Large intestine (tissue), 3 donors: ENCODE results near the gene SPECC1L. TPM values are rescaled to one million over a fixed set of nuclear protein-coding genes. Genes with fewer than 3 reads are reported as not detected.
"Not testable (repeated sequence)": the region's sequence is repeated elsewhere in the genome, so short reads cannot be mapped to it uniquely, and the experiment has no call there.

ENCODE experiments used
- DNase-seq, 2 donors: peaks; one replicate each; pipeline versions ENCODE4 v3.0.0 to v3.0.0-alpha.2; 2013
- H3K27ac ChIP-seq: one replicate; pipeline ENCODE4 v1.5.1; 2013; ENCODE audit warnings: low read length
- H3K27me3 ChIP-seq: 2 replicates; pipeline ENCODE4 v1.6.1; 2013; ENCODE audit warnings: low read length; ENCODE audit not compliant: control insufficient read depth, insufficient read depth
- H3K36me3 ChIP-seq: 2 replicates; pipeline ENCODE4 v1.6.1; 2013; ENCODE audit warnings: low read length; ENCODE audit not compliant: control insufficient read depth, insufficient read depth
- H3K4me1 ChIP-seq: one replicate; pipeline ENCODE4 v1.6.1; 2013; ENCODE audit warnings: low read length; ENCODE audit not compliant: control insufficient read depth, insufficient read depth
- H3K4me3 ChIP-seq: one replicate; pipeline ENCODE4 v1.5.1; 2013; ENCODE audit warnings: low read length
- H3K9me3 ChIP-seq: one replicate; pipeline ENCODE4 v1.6.1; 2013; ENCODE audit warnings: mild to moderate bottlenecking, low read depth, low read length, moderate library complexity; ENCODE audit not compliant: control insufficient read depth
- WGBS: methylation state at CpG from one replicate; pipeline ENCODE4 v1.1.5; 2013; ENCODE audit warnings: low lambda C conversion rate; ENCODE audit not compliant: insufficient coverage; 5-methylcytosine and 5-hydroxymethylcytosine counted together
- polyA plus RNA-seq: library from polyadenylated mRNA; unstranded; fragments of 120-200 nt; gene quantifications from one replicate; pipeline ENCODE4 v1.2.1, GENCODE V29; 2013

Gene SPECC1L
- polyA plus RNA-seq, 1 donor = 28.9 TPM

- not testable (repeated sequence) for H3K4me3 ChIP-seq, H3K36me3 ChIP-seq, H3K9me3 ChIP-seq, H3K27me3 ChIP-seq
- WGBS = no CpG with 5 or more reads among the region's 18 CpGs
- DNase-seq = peak in 1 of 2 donors; percentile 15
- Histone ChIP-seq H3K27ac (peak overlapping the region; percentile 36), H3K4me1 (peaks cover 20% of the 10 kb centered on the region)
These were observed 24.8 kb upstream of the SPECC1L start for GRCh38 chr22:24245584-24246561.

GRCh38 chr22:24247011-24247507 lies 23.6 kb upstream of the SPECC1L start:
- no peak for DNase-seq
- WGBS = no CpG with 5 or more reads among the region's 6 CpGs
- Histone ChIP-seq H3K9me3 (no peaks in the 10 kb centered on the region), H3K4me3 (no peak overlapping the region), H3K36me3 (no peaks in the 10 kb centered on the region), H3K27ac (peak overlapping the region; percentile 44), H3K4me1 (peaks cover 20% of the 10 kb centered on the region), H3K27me3 (no peaks in the 10 kb centered on the region)

- no peak overlapping the region for H3K4me3 ChIP-seq
- H3K9me3 ChIP-seq = no peaks in the 10 kb centered on the region
- peak; percentile 68 to 76 for DNase-seq
- peaks cover 20% of the 10 kb centered on the region for H3K4me1 ChIP-seq
- H3K36me3 ChIP-seq = no peaks in the 10 kb centered on the region
- no peaks in the 10 kb centered on the region for H3K27me3 ChIP-seq
- WGBS = no CpG with 5 or more reads among the region's 23 CpGs
- H3K27ac ChIP-seq = peak overlapping the region; percentile 44
These were observed 22.9 kb upstream of the SPECC1L start for GRCh38 chr22:24247564-24248344.

GRCh38 chr22:24248611-24249010 lies 22.0 kb upstream of the SPECC1L start:
- not testable (repeated sequence) for H3K4me3 ChIP-seq, H3K9me3 ChIP-seq, H3K27ac ChIP-seq, DNase-seq, H3K27me3 ChIP-seq, H3K36me3 ChIP-seq
- WGBS = no CpG with 5 or more reads among the region's 15 CpGs
- H3K4me1 ChIP-seq = peaks cover 17% of the 10 kb centered on the region

GRCh38 chr22:24249413-24249812 lies 21.2 kb upstream of the SPECC1L start:
- not testable (repeated sequence) for DNase-seq, H3K36me3 ChIP-seq, H3K27ac ChIP-seq, H3K4me3 ChIP-seq, H3K9me3 ChIP-seq, H3K27me3 ChIP-seq
- no CpG with 5 or more reads among the region's 8 CpGs for WGBS
- peaks cover 15% of the 10 kb centered on the region for H3K4me1 ChIP-seq

- not testable (repeated sequence) for H3K27me3 ChIP-seq, H3K27ac ChIP-seq, H3K9me3 ChIP-seq, H3K4me1 ChIP-seq, DNase-seq, H3K36me3 ChIP-seq, H3K4me3 ChIP-seq
- WGBS = no CpG with 5 or more reads among the region's 28 CpGs
These were observed 19.3 kb upstream of the SPECC1L start for GRCh38 chr22:24251286-24251685.

- not testable (repeated sequence) for H3K27ac ChIP-seq, H3K4me1 ChIP-seq, H3K27me3 ChIP-seq, DNase-seq, H3K4me3 ChIP-seq, H3K36me3 ChIP-seq, H3K9me3 ChIP-seq
- WGBS = no CpG with 5 or more reads among the region's 12 CpGs
These were observed 17.5 kb upstream of the SPECC1L start for GRCh38 chr22:24253126-24253525.

- not testable (repeated sequence) for H3K27ac ChIP-seq, H3K27me3 ChIP-seq, H3K36me3 ChIP-seq, H3K4me3 ChIP-seq, H3K9me3 ChIP-seq, DNase-seq, H3K4me1 ChIP-seq
- WGBS = no CpG with 5 or more reads among the region's 13 CpGs
These were observed 14.5 kb upstream of the SPECC1L start for GRCh38 chr22:24256136-24256535.

GRCh38 chr22:24256736-24257135 lies 13.9 kb upstream of the SPECC1L start:
- not testable (repeated sequence) for H3K36me3 ChIP-seq, DNase-seq, H3K27me3 ChIP-seq, H3K27ac ChIP-seq, H3K4me3 ChIP-seq, H3K4me1 ChIP-seq, H3K9me3 ChIP-seq
- no CpG with 5 or more reads among the region's 7 CpGs for WGBS

GRCh38 chr22:24259459-24259858 lies 11.2 kb upstream of the SPECC1L start:
- H3K9me3 ChIP-seq, H3K27me3 ChIP-seq, H3K4me3 ChIP-seq, H3K36me3 ChIP-seq, H3K27ac ChIP-seq, H3K4me1 ChIP-seq: not testable (repeated sequence)
- peak; percentile 53 to 67 for DNase-seq
- no CpG with 5 or more reads among the region's 10 CpGs for WGBS
